Large intestine (tissue), 3 donors: ENCODE measurements around the gene CHRM5. TPM values are rescaled to one million over a fixed set of nuclear protein-coding genes. Genes with fewer than 3 reads are reported as not detected.
"Not testable (repeated sequence)": the region's sequence is repeated elsewhere in the genome, so short reads cannot be mapped to it uniquely, and the experiment has no call there.

ENCODE experiments used
- DNase-seq, 2 donors: peaks; one replicate each; pipeline versions ENCODE4 v3.0.0 to v3.0.0-alpha.2; 2013
- H3K27ac ChIP-seq: one replicate; pipeline ENCODE4 v1.5.1; 2013; ENCODE audit warnings: low read length
- H3K27me3 ChIP-seq: 2 replicates; pipeline ENCODE4 v1.6.1; 2013; ENCODE audit warnings: low read length; ENCODE audit not compliant: control insufficient read depth, insufficient read depth
- H3K36me3 ChIP-seq: 2 replicates; pipeline ENCODE4 v1.6.1; 2013; ENCODE audit warnings: low read length; ENCODE audit not compliant: control insufficient read depth, insufficient read depth
- H3K4me1 ChIP-seq: one replicate; pipeline ENCODE4 v1.6.1; 2013; ENCODE audit warnings: low read length; ENCODE audit not compliant: control insufficient read depth, insufficient read depth
- H3K4me3 ChIP-seq: one replicate; pipeline ENCODE4 v1.5.1; 2013; ENCODE audit warnings: low read length
- H3K9me3 ChIP-seq: one replicate; pipeline ENCODE4 v1.6.1; 2013; ENCODE audit warnings: mild to moderate bottlenecking, low read depth, low read length, moderate library complexity; ENCODE audit not compliant: control insufficient read depth
- WGBS: methylation state at CpG from one replicate; pipeline ENCODE4 v1.1.5; 2013; ENCODE audit warnings: low lambda C conversion rate; ENCODE audit not compliant: insufficient coverage; 5-methylcytosine and 5-hydroxymethylcytosine counted together
- polyA plus RNA-seq: library from polyadenylated mRNA; unstranded; fragments of 120-200 nt; gene quantifications from one replicate; pipeline ENCODE4 v1.2.1, GENCODE V29; 2013

CHRM5 gene
- polyA plus RNA-seq, 1 donor: 0.48 TPM

DNA sequence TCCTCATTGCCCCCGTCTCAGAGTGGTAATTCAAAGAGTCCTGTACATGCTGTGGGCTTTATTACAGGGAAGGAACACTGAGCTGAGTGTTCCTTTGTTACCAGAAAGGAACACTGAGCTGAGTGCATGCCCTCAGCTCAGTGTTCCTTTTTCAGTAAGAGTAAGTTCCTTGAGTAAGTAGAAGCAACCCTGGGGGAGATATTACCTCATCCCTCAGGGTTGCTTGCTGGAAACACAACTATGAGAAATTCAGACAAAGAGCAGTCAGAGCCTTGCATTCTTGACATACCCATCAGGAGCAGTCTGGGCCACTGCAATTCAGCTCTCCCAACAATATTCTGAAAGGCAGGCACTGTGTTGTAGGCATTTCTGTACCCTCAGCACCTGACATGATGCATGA lies 17.0 kb downstream of the CHRM5 start:
- Histone ChIP-seq H3K4me1 (no peaks in the 10 kb centered on the region), H3K36me3 (no peaks in the 10 kb centered on the region), H3K4me3 (no peak overlapping the region), H3K27me3 (no peaks in the 10 kb centered on the region), H3K9me3 (no peaks in the 10 kb centered on the region), H3K27ac (no peak overlapping the region)
- no CpG with 5 or more reads among the region's 1 CpG for WGBS
- no peak for DNase-seq

DNA sequence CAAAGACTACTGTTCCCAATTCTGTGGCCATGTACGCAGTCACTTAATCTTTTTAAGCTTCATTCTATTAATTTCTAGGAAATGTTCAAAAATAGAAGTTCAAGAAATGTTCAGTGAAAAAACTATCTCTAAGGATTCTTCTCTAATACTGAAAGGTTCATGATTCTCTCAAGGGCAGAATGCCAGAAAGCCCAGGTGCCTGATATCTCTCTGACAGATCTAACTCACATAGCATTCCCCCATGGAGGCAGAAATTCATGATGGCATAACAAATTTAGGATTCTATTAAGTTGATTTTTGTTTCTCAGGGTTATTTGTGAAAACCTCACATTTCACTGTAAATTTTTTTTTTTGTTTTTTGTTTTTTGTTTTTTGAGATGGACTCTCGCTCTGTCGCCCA lies 17.5 kb downstream of the CHRM5 start:
- Histone ChIP-seq H3K27me3 (no peaks in the 10 kb centered on the region), H3K9me3 (no peaks in the 10 kb centered on the region), H3K4me3 (no peak overlapping the region), H3K27ac (no peak overlapping the region), H3K36me3 (no peaks in the 10 kb centered on the region), H3K4me1 (no peaks in the 10 kb centered on the region)
- no peak for DNase-seq
- WGBS: no CpG with 5 or more reads among the region's 3 CpGs

DNA sequence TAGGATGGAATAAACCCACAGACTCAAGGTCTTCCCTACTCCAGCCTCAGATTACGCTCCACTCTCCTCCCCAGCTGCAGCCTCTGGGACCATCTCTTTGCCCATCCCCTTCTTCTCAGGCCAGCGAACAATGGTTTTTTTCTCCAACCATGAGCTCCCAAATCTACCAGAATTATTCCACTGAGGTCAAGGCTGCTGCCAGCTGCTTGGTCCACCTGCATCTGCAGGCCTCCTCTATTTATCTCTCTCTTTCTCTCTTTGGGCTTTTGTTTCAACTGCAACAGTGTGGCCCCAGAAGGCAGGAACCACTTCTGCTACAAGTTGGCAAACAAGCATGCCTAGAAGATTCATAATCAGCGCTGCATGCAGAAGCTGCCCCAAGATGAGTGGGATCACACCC lies 19.1 kb downstream of the CHRM5 start:
- H3K4me3 ChIP-seq: no peak overlapping the region
- 100% methylated on average over 1 of the region's 3 CpGs for WGBS
- no peaks in the 10 kb centered on the region for H3K4me1 ChIP-seq
- H3K27ac ChIP-seq: no peak overlapping the region
- no peak for DNase-seq
- H3K36me3 ChIP-seq: no peaks in the 10 kb centered on the region
- no peaks in the 10 kb centered on the region for H3K9me3 ChIP-seq
- no peaks in the 10 kb centered on the region for H3K27me3 ChIP-seq

DNA sequence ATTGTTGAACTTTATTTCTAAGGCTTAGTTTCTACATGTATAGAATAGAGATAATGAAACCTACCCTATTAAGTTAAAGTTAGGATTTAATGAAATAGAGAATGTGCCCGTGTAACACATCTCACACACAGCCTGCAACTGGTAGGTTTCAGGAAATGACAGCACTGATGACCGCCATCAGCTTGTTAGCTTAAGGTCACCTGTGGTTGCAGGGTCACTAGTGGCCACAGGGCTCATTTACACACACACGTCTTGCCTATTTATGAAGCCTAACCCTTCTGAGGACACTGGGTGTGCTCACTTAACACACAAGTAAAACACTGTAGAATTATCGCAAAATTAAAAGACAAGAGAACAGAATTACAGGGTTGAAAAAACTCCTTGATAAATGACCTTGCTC lies 20.1 kb downstream of the CHRM5 start:
- Histone ChIP-seq H3K4me3 (no peak overlapping the region), H3K36me3 (no peaks in the 10 kb centered on the region), H3K27ac (no peak overlapping the region), H3K9me3 (no peaks in the 10 kb centered on the region), H3K4me1 (no peaks in the 10 kb centered on the region), H3K27me3 (no peaks in the 10 kb centered on the region)
- no peak for DNase-seq
- WGBS: 100% methylated on average over 1 of the region's 4 CpGs

DNA sequence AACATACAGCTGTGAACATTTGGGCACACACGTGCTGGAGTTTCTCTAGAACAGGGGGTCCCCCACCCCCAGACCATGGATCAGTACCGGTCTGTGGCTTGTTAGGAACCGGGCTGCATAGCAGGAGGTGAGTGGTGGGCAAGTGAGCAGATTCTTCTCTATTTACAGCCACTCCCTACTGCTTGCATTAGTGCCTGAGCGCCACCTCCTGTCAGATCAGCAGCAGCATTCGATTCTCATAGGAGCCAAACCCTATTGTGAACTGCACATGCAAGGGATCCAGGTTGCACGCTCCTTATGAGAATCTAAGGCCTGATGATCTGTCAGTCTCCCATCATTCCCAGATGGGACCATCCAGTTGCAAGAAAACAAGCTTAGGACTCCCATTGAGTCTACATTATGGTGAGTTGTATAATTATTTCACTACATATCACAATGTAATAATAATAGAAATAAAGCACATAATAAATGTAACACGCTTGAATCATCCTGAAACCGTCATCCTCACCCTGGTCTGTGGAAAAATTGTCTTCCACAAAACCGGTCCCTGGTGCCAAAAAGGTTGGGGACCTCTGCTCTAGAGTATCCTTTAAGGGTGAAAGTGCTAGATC lies 25.8 kb downstream of the CHRM5 start:
- no peak overlapping the region for H3K4me3 ChIP-seq
- peaks cover 3% of the 10 kb centered on the region for H3K9me3 ChIP-seq
- no peak overlapping the region for H3K27ac ChIP-seq
- H3K36me3 ChIP-seq: no peaks in the 10 kb centered on the region
- H3K4me1 ChIP-seq: no peaks in the 10 kb centered on the region
- no peak for DNase-seq
- WGBS: 100% methylated on average over 1 of the region's 9 CpGs
- no peaks in the 10 kb centered on the region for H3K27me3 ChIP-seq

DNA sequence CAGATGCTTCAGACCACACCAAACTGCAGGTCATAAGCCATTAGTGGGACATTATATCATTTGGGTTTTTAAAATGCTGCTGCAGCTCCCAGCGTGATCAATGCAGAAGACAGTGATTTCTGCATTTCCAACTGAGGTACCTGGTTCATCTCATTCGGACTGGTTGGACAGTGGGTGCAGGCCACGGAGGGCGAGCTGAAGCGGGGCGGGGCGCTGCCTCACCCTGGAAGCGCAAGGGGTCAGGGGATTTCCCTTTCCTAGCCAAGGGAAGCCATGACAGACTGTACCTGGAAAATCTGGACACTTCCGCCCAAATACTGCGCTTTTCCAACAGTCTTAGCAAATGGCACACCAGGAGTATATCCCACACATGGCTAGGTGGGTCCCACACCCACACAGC lies 27.4 kb downstream of the CHRM5 start:
- H3K27ac ChIP-seq, H3K4me1 ChIP-seq, H3K27me3 ChIP-seq, H3K36me3 ChIP-seq, H3K9me3 ChIP-seq, DNase-seq, H3K4me3 ChIP-seq: not testable (repeated sequence)
- WGBS: no CpG with 5 or more reads among the region's 10 CpGs

DNA sequence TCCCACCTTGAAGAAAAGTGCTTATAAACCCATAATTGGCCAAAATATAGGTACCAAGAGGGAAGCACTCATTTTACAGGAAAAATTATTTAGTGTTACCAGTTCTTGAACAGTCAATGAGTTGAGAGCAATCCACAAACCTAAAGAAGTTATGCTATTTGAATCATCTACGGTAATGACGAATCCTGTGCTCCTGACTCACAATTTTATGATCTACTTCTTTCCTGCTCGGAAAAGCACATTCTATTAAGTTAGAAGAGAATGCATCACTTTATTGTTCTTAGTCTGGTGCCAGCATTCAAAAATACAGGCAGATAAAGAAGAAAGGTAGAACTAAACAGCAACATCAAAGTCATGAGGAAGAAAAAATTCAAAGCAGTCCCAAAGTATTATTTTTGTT lies 33.2 kb downstream of the CHRM5 start:
- Histone ChIP-seq H3K9me3 (no peaks in the 10 kb centered on the region), H3K27ac (no peak overlapping the region), H3K4me3 (no peak overlapping the region), H3K36me3 (no peaks in the 10 kb centered on the region), H3K27me3 (no peaks in the 10 kb centered on the region), H3K4me1 (no peaks in the 10 kb centered on the region)
- no peak for DNase-seq
- WGBS: no CpG with 5 or more reads among the region's 3 CpGs

DNA sequence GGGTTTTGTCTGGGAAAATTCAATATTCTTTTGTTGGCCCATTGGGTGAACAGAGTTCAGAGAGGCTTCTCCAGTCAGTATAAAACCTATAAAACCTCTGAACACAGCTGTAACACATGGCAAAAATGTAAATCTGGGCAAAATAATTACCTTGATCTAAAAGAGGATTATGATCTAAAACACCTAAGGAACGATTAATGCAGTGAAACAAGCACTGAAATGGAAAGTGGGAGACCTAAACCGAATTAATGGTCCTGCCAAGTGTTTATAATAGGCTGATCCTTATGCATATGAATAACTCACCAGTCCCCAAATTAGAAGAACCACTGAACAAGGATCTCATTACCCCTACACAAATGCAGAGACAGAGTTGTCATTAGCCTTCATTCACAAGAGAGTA lies 38.1 kb downstream of the CHRM5 start:
- H3K27me3 ChIP-seq: no peaks in the 10 kb centered on the region
- H3K36me3 ChIP-seq: no peaks in the 10 kb centered on the region
- WGBS: no CpG with 5 or more reads among the region's 2 CpGs
- no peak overlapping the region for H3K4me3 ChIP-seq
- no peak overlapping the region for H3K27ac ChIP-seq
- H3K4me1 ChIP-seq: no peaks in the 10 kb centered on the region
- DNase-seq: no peak
- H3K9me3 ChIP-seq: no peaks in the 10 kb centered on the region

DNA sequence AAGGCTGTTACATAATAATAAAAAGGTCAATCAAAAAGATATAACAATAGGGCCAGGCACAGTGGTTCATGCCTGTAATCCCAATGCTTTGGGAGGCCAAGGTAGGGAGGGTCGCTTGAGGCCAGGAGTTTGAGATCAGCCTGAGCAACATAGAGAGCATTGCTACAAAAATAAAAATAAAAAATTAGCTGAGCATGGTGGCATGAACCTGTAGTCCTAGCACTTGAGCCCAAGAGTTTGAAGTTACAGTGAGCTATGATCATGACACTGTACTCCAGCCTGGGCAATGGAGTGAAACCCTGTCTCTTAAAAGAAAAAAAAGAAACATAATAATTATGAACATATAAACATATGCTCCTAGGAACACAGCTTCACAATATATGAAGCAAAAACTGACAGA lies 41.4 kb downstream of the CHRM5 start:
- H3K4me1 ChIP-seq: no peaks in the 10 kb centered on the region
- no peaks in the 10 kb centered on the region for H3K36me3 ChIP-seq
- no peak overlapping the region for H3K4me3 ChIP-seq
- no peak for DNase-seq
- no peaks in the 10 kb centered on the region for H3K27me3 ChIP-seq
- H3K9me3 ChIP-seq: no peaks in the 10 kb centered on the region
- H3K27ac ChIP-seq: no peak overlapping the region
- whole genome bisulfite sequencing: no CpG with 5 or more reads among the region's 1 CpG

DNA sequence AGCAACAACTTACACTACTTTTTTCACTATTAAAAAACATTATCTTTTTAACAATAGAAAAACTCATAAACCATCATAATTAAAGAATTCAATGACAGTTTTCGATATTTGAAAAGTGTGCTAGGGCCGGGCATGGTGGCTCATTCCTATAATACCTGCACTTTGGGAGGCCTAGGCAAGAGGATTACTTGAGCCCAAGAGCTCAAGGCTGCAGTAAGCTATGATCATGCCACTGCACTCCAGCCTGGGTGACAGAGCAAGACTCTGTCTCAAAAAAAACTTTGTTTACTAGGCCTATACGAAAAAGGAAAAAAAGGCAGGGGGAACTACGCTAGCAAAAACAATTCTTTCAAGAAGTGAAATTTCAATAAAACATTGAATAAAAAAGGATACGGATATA lies 42.6 kb downstream of the CHRM5 start:
- Histone ChIP-seq H3K9me3 (no peaks in the 10 kb centered on the region), H3K36me3 (no peaks in the 10 kb centered on the region), H3K4me1 (no peaks in the 10 kb centered on the region), H3K27me3 (no peaks in the 10 kb centered on the region), H3K27ac (no peak overlapping the region), H3K4me3 (no peak overlapping the region)
- DNase-seq: no peak
- 100% methylated on average over 2 of the region's 5 CpGs for WGBS

DNA sequence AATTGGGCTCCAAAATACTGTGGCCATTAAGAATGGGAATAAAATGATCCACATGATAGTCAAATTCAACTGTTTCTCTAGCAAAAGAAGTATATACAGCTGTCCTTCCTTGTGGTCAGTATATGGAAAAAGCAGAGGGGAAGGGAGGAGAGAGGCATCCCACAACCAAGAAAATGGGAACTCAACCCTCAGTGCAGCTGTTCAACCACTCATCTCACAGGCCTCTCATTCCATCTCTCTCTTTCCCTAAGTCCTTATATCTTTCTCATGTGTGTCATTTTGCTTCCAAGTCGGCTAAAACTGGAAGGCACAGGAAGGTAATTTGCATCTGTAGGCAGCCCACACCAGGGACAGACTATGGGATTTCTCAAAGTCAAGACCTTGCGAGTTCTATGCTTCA lies 43.2 kb downstream of the CHRM5 start:
- Histone ChIP-seq H3K36me3 (no peaks in the 10 kb centered on the region), H3K27ac (no peak overlapping the region), H3K4me1 (no peaks in the 10 kb centered on the region), H3K27me3 (no peaks in the 10 kb centered on the region), H3K4me3 (no peak overlapping the region), H3K9me3 (no peaks in the 10 kb centered on the region)
- 83% methylated on average over 1 of the region's 2 CpGs for WGBS
- no peak for DNase-seq
